Activated naive CD4-positive, alpha-beta T cell treated with anti-CD3 and anti-CD28 coated beads, Interleukin-2, amount 50 U/mL, for 24 hours (primary cell): ENCODE results near the gene LDLR.
"Not testable (repeated sequence)": the region's sequence is repeated elsewhere in the genome, so short reads cannot be mapped to it uniquely, and the experiment has no call there.

ENCODE experiments used
- H3K27ac Mint-ChIP-seq: one replicate; pipeline ENCODE4 v1.8.0; 2021; ENCODE audit warnings: mild to moderate bottlenecking, mixed read lengths
- H3K27me3 Mint-ChIP-seq: one replicate; pipeline ENCODE4 v1.8.0; 2021; ENCODE audit warnings: mixed read lengths
- H3K36me3 Mint-ChIP-seq: one replicate; pipeline ENCODE4 v1.8.0; 2021; ENCODE audit warnings: mixed read lengths
- H3K4me1 Mint-ChIP-seq: one replicate; pipeline ENCODE4 v1.8.0; 2021; ENCODE audit warnings: mixed read lengths
- H3K4me3 Mint-ChIP-seq: one replicate; pipeline ENCODE4 v1.8.0; 2021; ENCODE audit warnings: mild to moderate bottlenecking, mixed read lengths
- H3K9me3 Mint-ChIP-seq: one replicate; pipeline ENCODE4 v1.8.0; 2021; ENCODE audit warnings: mixed read lengths

Gene LDLR

GRCh38 chr19:11164879-11165406 lies 75.7 kb downstream of the LDLR start:
- Mint-ChIP-seq H3K4me1 (no peaks in the 10 kb centered on the region), H3K27ac (no peak overlapping the region), H3K36me3 (no peaks in the 10 kb centered on the region), H3K27me3 (no peaks in the 10 kb centered on the region), H3K9me3 (no peaks in the 10 kb centered on the region), H3K4me3 (no peak overlapping the region)

GRCh38 chr19:11165486-11166030 lies 76.3 kb downstream of the LDLR start:
- no peak overlapping the region for H3K4me3 Mint-ChIP-seq
- H3K9me3 Mint-ChIP-seq = no peaks in the 10 kb centered on the region
- H3K36me3 Mint-ChIP-seq = no peaks in the 10 kb centered on the region
- no peak overlapping the region for H3K27ac Mint-ChIP-seq
- H3K4me1 Mint-ChIP-seq = no peaks in the 10 kb centered on the region
- H3K27me3 Mint-ChIP-seq = no peaks in the 10 kb centered on the region

DNA sequence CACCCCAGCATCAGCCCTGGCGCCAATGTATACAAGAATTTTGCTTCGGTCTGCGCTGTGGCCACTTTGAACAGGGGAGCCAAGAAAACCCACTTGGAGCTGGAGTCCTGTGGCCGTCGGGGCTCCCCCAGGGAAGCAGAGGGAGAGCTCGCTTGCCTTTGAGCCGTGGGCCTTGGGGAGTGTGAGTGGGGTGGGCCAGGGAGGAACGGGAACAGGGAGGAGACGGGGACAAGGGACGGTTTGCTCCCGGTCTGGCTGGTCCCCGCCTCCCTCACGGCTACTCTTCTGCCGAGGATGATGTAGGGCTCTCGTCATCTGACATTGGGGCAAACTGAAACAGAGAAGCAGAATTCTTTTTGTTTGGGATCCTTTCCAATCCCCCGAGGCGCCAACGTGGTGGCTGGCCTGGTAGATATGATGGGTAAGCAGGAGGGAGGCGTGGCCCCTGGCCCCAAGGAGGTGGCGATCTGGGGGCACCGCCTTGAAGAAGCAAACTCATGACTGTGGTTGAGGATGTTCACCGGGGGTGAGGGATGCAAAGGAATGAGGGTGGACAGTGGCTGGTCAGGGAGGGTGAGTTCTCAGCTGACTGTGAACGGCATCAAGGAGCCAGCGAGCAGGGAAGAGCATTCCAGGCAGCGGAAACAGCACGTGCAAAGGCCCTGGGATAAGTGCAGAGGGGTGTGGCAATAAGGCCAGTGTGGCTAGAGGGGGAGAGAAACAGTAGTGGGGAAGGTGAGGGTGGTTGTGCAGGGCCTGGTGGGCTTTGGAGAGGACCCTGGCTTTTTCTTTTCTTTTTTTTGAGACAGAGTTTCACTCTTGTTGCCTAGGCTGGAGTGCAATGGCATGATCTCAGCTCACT lies 77.2 kb downstream of the LDLR start:
- Mint-ChIP-seq H3K27me3 (no peaks in the 10 kb centered on the region), H3K9me3 (no peaks in the 10 kb centered on the region), H3K36me3 (no peaks in the 10 kb centered on the region), H3K4me3 (no peak overlapping the region), H3K4me1 (no peaks in the 10 kb centered on the region), H3K27ac (no peak overlapping the region)

- no peaks in the 10 kb centered on the region for H3K4me1 Mint-ChIP-seq
These were observed 79.3 kb downstream of the LDLR start for GRCh38 chr19:11168568-11168967.

DNA sequence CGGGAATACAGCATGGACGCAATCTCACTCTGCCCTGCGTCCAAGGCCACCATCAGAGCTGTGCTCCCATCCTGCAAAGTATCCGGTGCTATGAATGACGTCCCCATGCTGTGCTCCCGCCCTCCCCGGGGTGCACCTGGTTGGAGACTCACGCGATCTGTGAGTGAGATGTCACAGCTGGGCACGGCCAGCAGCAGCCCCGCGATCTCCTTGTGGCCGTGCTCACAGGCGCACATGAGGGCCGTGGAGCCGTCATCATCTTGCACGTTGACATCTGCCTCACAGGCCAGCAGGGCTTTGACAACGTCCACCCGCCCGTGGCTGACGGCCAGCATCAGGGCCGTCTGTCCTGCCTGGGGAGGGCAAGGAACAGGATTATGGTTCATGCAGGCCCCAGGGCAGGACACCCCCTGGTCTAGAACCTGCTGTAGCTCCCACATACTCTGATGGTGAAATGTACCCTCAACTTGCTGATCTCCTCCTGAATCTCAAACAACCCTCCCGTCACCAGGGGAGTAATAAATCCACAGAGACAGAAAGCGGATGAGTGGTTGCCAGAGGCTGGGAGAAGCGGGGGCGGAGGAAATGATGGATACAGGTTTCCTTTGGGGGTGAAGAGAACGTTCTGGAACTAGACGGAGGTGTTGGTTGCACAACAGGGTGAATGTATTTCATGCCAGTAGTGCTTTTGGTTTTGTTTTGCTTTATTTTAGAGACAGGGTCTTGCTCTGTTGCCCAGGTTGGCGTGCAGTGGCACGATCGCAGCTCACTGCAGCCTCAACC lies 80.8 kb downstream of the LDLR start:
- no peaks in the 10 kb centered on the region for H3K36me3 Mint-ChIP-seq
- no peaks in the 10 kb centered on the region for H3K9me3 Mint-ChIP-seq
- H3K27ac Mint-ChIP-seq = no peak overlapping the region
- no peaks in the 10 kb centered on the region for H3K27me3 Mint-ChIP-seq
- no peaks in the 10 kb centered on the region for H3K4me1 Mint-ChIP-seq
- no peak overlapping the region for H3K4me3 Mint-ChIP-seq

More at GRCh38 chr19:11168568-11168967, 79.3 kb downstream of the LDLR start:
- Mint-ChIP-seq H3K4me3 (no peak overlapping the region), H3K9me3 (no peaks in the 10 kb centered on the region), H3K27me3 (no peaks in the 10 kb centered on the region), H3K36me3 (no peaks in the 10 kb centered on the region), H3K27ac (no peak overlapping the region)

DNA sequence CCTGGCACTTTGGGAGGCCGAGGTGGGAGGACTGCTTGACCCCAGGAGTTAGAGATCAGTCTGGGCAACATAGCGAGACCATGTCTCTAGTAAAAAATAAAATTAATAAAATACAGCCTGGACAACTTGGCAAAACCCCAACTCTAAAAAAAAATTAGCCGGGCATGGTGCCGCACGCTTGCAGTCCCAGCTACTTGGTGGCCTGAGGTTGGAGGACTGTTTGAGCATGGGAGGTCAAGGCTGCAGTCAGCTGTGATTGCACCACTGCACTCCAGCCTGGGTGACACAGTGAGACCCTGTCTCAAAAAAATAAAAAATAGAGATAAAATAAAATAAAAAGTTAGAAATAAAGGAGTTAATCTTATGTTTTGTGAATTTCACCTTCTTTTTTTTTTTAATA lies 81.9 kb downstream of the LDLR start:
- Mint-ChIP-seq H3K36me3 (no peaks in the 10 kb centered on the region), H3K4me1 (no peaks in the 10 kb centered on the region), H3K9me3 (no peaks in the 10 kb centered on the region), H3K4me3 (no peak overlapping the region), H3K27ac (no peak overlapping the region), H3K27me3 (no peaks in the 10 kb centered on the region)

- Mint-ChIP-seq H3K4me1 (no peaks in the 10 kb centered on the region), H3K27me3 (no peaks in the 10 kb centered on the region), H3K9me3 (no peaks in the 10 kb centered on the region), H3K36me3 (no peaks in the 10 kb centered on the region), H3K4me3 (no peak overlapping the region), H3K27ac (no peak overlapping the region)
These were observed 83.3 kb downstream of the LDLR start for GRCh38 chr19:11172576-11172975.

DNA sequence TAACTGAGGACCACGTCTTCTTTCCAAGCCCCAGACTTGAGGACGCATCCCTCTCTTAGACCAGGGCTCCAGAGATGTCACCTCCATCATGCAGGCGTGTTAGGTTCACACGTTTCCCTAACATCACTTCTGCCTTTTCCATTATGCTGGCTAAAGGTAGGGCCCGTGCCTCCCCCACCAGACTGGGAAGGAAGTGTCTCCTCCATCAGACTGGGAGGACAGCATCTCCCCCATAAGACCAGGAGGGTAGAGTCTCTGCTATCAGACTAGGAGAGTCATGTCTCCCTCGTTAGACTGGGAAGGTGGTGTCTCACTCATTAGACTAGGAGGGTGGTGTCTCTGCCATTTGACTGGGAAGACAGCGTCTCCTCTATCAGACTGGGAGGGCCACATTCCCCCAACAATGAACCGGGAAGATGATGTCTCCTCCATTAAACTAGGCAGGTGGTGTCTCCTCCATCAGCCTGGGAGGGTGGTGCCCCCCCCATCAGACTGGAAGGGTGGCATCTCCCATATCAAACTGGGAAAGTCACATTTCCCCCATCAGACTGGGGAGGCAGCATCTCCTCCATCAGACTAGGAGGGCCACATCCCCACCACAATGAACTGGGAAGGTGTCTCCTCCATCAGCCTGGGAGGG lies 84.4 kb downstream of the LDLR start:
- Mint-ChIP-seq H3K9me3 (no peaks in the 10 kb centered on the region), H3K36me3 (no peaks in the 10 kb centered on the region), H3K27ac (no peak overlapping the region), H3K4me1 (no peaks in the 10 kb centered on the region), H3K27me3 (peaks cover 2% of the 10 kb centered on the region), H3K4me3 (no peak overlapping the region)

DNA sequence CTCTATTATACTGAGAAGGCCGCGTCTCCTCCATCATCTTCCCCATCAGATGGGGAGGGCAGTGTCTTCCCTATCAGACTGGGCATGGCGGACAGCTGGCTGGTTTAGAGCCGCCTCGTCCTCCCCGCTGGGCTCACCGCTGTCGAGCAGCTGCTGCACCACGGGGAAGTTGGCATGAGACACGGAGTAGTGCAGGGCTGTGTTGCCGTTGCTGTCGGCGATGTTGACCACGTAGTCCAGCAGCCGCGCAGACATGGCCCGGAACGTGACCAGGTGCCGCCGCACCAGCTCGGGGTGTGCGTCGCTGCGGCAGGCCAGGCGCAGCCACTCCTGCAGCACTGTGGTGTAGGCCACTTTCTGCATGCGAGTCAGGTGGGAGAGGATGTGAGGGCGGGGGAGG lies 85.1 kb downstream of the LDLR start:
- peaks cover 2% of the 10 kb centered on the region for H3K27me3 Mint-ChIP-seq
- no peaks in the 10 kb centered on the region for H3K9me3 Mint-ChIP-seq
- H3K36me3 Mint-ChIP-seq = no peaks in the 10 kb centered on the region
- H3K4me1 Mint-ChIP-seq = no peaks in the 10 kb centered on the region
- no peak overlapping the region for H3K4me3 Mint-ChIP-seq
- no peak overlapping the region for H3K27ac Mint-ChIP-seq

DNA sequence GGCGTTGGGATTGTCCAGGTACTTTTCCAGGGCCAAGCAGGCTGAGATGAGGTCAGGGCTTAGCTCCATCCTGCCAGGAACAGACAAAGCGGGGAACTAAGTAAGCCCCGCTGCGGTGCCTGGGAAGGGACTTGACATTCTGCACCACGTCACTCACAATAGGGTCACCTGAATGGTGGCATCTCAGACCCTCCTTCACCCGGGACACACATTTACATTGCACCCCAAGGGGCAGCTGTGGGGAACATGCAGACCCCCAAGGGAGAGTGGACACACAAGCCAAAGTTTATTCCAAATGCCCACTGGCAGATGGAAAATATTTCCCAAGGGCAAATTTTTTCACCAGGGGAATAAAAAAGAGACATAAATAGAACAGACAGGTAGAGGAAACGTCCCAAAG lies 86.7 kb downstream of the LDLR start:
- Mint-ChIP-seq H3K4me1 (no peaks in the 10 kb centered on the region), H3K27me3 (peaks cover 2% of the 10 kb centered on the region), H3K4me3 (no peak overlapping the region), H3K27ac (no peak overlapping the region), H3K36me3 (no peaks in the 10 kb centered on the region), H3K9me3 (no peaks in the 10 kb centered on the region)

DNA sequence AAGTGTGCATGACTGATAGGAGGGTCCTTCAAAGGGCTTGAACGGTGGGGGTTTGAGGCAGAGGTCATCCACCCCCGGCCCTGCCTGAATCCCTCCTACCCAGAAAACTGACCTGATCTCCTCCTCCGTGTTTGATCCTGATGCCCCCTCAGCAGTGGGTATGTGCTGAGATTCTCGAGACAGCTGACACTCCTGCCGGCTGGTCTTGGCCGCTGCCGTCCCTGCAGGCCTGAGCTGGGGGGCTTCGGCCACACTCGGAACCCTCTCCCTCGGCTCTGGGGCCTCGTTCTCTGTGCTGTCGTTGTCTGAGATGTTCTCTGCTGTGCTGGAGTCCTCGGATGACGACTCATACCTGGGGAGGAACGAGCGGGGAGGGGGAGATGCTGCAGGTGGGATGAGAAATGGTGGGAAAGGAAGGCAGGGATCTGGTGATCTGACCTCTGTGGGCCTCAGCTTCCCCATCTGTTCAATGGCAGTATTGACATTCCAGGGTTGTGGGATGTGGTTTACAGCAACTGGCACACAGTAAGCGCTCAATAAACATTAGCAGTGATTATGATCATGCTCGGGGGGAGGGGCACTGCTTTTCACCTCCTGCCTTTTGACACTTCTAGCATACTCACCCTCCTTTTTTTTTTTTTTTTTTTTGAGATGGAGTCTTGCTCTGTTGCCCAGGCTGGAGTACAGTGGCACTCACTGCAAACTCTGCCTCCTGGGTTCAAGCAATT lies 87.4 kb downstream of the LDLR start:
- Mint-ChIP-seq H3K4me3 (no peak overlapping the region), H3K36me3 (no peaks in the 10 kb centered on the region), H3K9me3 (no peaks in the 10 kb centered on the region), H3K4me1 (no peaks in the 10 kb centered on the region), H3K27me3 (peaks cover 2% of the 10 kb centered on the region), H3K27ac (no peak overlapping the region)

- no peak overlapping the region for H3K4me3 Mint-ChIP-seq
- no peaks in the 10 kb centered on the region for H3K4me1 Mint-ChIP-seq
- H3K36me3 Mint-ChIP-seq = no peaks in the 10 kb centered on the region
- H3K27ac Mint-ChIP-seq = peak overlapping the region; percentile 5
- H3K27me3 Mint-ChIP-seq = peaks cover 2% of the 10 kb centered on the region
- H3K9me3 Mint-ChIP-seq = no peaks in the 10 kb centered on the region
These were observed 88.3 kb downstream of the LDLR start for GRCh38 chr19:11177592-11177991.

GRCh38 chr19:11179145-11179465 lies 89.8 kb downstream of the LDLR start:
- H3K27ac Mint-ChIP-seq, H3K9me3 Mint-ChIP-seq, H3K4me1 Mint-ChIP-seq, H3K27me3 Mint-ChIP-seq, H3K4me3 Mint-ChIP-seq, H3K36me3 Mint-ChIP-seq: not testable (repeated sequence)

DNA sequence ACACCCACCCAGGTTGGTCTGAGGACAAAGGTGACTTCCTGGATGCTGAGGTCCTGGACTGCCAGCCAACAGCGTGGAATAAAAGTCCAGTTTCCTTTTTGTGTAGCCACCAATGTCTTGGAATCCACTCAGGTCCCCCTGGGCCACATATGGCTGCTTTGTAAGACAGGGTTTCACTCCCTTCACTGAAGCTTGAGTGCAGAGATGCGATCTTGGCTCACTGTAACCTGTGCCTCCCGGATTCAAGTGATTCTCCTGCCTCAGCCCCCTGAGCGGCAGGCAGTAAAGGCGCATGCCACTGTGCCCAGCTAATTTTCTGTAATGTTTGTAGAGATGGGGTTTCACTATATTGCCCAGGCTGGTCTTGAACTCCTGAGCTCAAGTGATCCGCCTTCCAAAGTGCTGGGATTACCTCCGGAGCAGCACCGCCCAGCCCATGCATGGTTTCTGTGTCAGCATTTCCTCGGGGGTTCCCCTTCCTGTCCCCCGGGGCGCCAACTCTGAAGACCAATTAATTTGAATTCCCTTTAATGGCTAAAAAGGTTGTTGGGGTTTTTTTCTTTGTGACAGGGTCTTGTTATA lies 90.5 kb downstream of the LDLR start:
- Mint-ChIP-seq H3K4me3 (no peak overlapping the region), H3K9me3 (no peaks in the 10 kb centered on the region), H3K4me1 (no peaks in the 10 kb centered on the region), H3K27ac (no peak overlapping the region), H3K36me3 (no peaks in the 10 kb centered on the region), H3K27me3 (peaks cover 2% of the 10 kb centered on the region)

- Mint-ChIP-seq H3K4me3 (no peak overlapping the region), H3K27me3 (peaks cover 2% of the 10 kb centered on the region), H3K9me3 (no peaks in the 10 kb centered on the region), H3K36me3 (no peaks in the 10 kb centered on the region), H3K27ac (no peak overlapping the region), H3K4me1 (no peaks in the 10 kb centered on the region)
These were observed 91.1 kb downstream of the LDLR start for GRCh38 chr19:11180346-11180745.
